ELF-1 (cell line): ENCODE data around the gene AGAP1.

ENCODE experiments used
- DNase-seq: peaks from one replicate; pipeline ENCODE4 v3.0.0-alpha.2; 2016; ENCODE audit warnings: low read depth, low spot score

Gene AGAP1

GRCh38 chr2:235981631-235982030 lies 487.8 kb downstream of the AGAP1 start:
- peak; percentile 68 for DNase-seq

GRCh38 chr2:235983016-235983415 lies 489.2 kb downstream of the AGAP1 start:
- no peak for DNase-seq

GRCh38 chr2:235984552-235984951 lies 490.7 kb downstream of the AGAP1 start:
- no peak for DNase-seq

- no peak for DNase-seq
Measured at GRCh38 chr2:235986361-235986760, 492.5 kb downstream of the AGAP1 start.

- no peak for DNase-seq
Measured at GRCh38 chr2:235988271-235989015, 494.6 kb downstream of the AGAP1 start.

- DNase-seq: no peak
Measured at GRCh38 chr2:235989591-235989990, 495.7 kb downstream of the AGAP1 start.

GRCh38 chr2:235990344-235990743 lies 496.5 kb downstream of the AGAP1 start:
- no peak for DNase-seq

GRCh38 chr2:235992024-235992423 lies 498.2 kb downstream of the AGAP1 start:
- no peak for DNase-seq

GRCh38 chr2:235996419-235996818 lies 502.6 kb downstream of the AGAP1 start:
- DNase-seq: no peak

GRCh38 chr2:235999011-235999410 lies 505.2 kb downstream of the AGAP1 start:
- no peak for DNase-seq

GRCh38 chr2:236001166-236001828 lies 507.5 kb downstream of the AGAP1 start:
- no peak for DNase-seq

- no peak for DNase-seq
Measured at GRCh38 chr2:236001854-236002253, 508.0 kb downstream of the AGAP1 start.

GRCh38 chr2:236008006-236008405 lies 514.2 kb downstream of the AGAP1 start:
- DNase-seq: no peak

GRCh38 chr2:236008857-236009256 lies 515.0 kb downstream of the AGAP1 start:
- DNase-seq: no peak

- DNase-seq: no peak
Measured at GRCh38 chr2:236010920-236011685, 517.3 kb downstream of the AGAP1 start.

- DNase-seq: no peak
Measured at GRCh38 chr2:236012155-236012554, 518.3 kb downstream of the AGAP1 start.

GRCh38 chr2:236014408-236015131 lies 520.7 kb downstream of the AGAP1 start:
- peak; percentile 34 for DNase-seq

GRCh38 chr2:236015171-236015570 lies 521.3 kb downstream of the AGAP1 start:
- no peak for DNase-seq

- no peak for DNase-seq
Measured at GRCh38 chr2:236016496-236016895, 522.7 kb downstream of the AGAP1 start.

- no peak for DNase-seq
Measured at GRCh38 chr2:236017446-236017845, 523.6 kb downstream of the AGAP1 start.

- no peak for DNase-seq
Measured at GRCh38 chr2:236019434-236019833, 525.6 kb downstream of the AGAP1 start.
